ENCODE measurements around the gene NADSYN1. TPM values are rescaled to one million over a fixed set of nuclear protein-coding genes. Genes with fewer than 3 reads are reported as not detected.

NADSYN1 gene
- total RNA-seq, 4 donors from 2014 or later, result 21.6 to 62.0 (median 41.8) TPM

GRCh38 chr11:71502871-71503435 is 50.0 kb downstream of the NADSYN1 start:
- 85 to 100% methylated on average over 1 to 4 of the region's 15 CpGs for WGBS, 2 donors (ENCODE audit: low coverage in 1 of 2)
- no peaks in the 10 kb centered on the region for H3K27me3 ChIP-seq
- peaks cover 0 to 16% (median 0%) of the 10 kb centered on the region in 3 donors for H3K9me3 ChIP-seq
- TF ChIP-seq, protein P1, sequence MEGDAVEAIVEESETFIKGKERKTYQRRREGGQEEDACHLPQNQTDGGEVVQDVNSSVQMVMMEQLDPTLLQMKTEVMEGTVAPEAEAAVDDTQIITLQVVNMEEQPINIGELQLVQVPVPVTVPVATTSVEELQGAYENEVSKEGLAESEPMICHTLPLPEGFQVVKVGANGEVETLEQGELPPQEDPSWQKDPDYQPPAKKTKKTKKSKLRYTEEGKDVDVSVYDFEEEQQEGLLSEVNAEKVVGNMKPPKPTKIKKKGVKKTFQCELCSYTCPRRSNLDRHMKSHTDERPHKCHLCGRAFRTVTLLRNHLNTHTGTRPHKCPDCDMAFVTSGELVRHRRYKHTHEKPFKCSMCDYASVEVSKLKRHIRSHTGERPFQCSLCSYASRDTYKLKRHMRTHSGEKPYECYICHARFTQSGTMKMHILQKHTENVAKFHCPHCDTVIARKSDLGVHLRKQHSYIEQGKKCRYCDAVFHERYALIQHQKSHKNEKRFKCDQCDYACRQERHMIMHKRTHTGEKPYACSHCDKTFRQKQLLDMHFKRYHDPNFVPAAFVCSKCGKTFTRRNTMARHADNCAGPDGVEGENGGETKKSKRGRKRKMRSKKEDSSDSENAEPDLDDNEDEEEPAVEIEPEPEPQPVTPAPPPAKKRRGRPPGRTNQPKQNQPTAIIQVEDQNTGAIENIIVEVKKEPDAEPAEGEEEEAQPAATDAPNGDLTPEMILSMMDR (IDR thresholded peaks at IDR 0.05), result no peak
- no peak for TF ChIP-seq EP300 (IDR thresholded peaks at IDR 0.05)
- ATAC-seq, result no peak
- H3K4me3 ChIP-seq, result no peak overlapping the region
- H3K4me1 ChIP-seq, result no peaks in the 10 kb centered on the region
- peaks cover 0 to 90% of the 10 kb centered on the region in 2 donors for H3K36me3 ChIP-seq
- no peak overlapping the region for H3K27ac ChIP-seq

GRCh38 chr11:71504531-71504930 is 51.5 kb downstream of the NADSYN1 start:
- H3K36me3 ChIP-seq, result peaks cover 0 to 74% of the 10 kb centered on the region in 2 donors
- WGBS, 2 donors (ENCODE audit: low coverage in 1 of 2), result 63% methylated on average over 7 of the region's 10 CpGs; no CpG with 5 or more reads in 1 of the 2 donors

GRCh38 chr11:71505001-71505400 is 52.0 kb downstream of the NADSYN1 start:
- Histone ChIP-seq H3K4me3 (no peak overlapping the region), H3K4me1 (no peaks in the 10 kb centered on the region), H3K27ac (no peak overlapping the region), H3K9me3 (peaks cover 0 to 35% (median 0%) of the 10 kb centered on the region in 3 donors), H3K36me3 (peaks cover 0 to 70% of the 10 kb centered on the region in 2 donors), H3K27me3 (no peaks in the 10 kb centered on the region)
- WGBS, 2 donors (ENCODE audit: low coverage in 1 of 2), result 68 to 80% methylated on average over 2 of the region's 2 CpGs
- TF ChIP-seq EP300 (IDR thresholded peaks at IDR 0.05) (no peak), POLR2AphosphoS5 (IDR thresholded peaks at IDR 0.05) (no peak), POLR2A (IDR thresholded peaks at IDR 0.05) (no peak)
- TF ChIP-seq, protein P1 (IDR thresholded peaks at IDR 0.05), result no peak
- ATAC-seq, result no peak

More at GRCh38 chr11:71504531-71504930, 51.5 kb downstream of the NADSYN1 start:
- no peaks in the 10 kb centered on the region for H3K27me3 ChIP-seq
- H3K9me3 ChIP-seq, result peaks cover 0 to 30% (median 0%) of the 10 kb centered on the region in 3 donors
- H3K4me1 ChIP-seq, result no peaks in the 10 kb centered on the region
- H3K27ac ChIP-seq, result no peak overlapping the region
- H3K4me3 ChIP-seq, result no peak overlapping the region
- TF ChIP-seq EP300 (IDR thresholded peaks at IDR 0.05) (no peak), POLR2AphosphoS5 (IDR thresholded peaks at IDR 0.05) (no peak), POLR2A (IDR thresholded peaks at IDR 0.05) (no peak)
- TF ChIP-seq, protein P1 (IDR thresholded peaks at IDR 0.05), result no peak
- ATAC-seq, result no peak

DNA sequence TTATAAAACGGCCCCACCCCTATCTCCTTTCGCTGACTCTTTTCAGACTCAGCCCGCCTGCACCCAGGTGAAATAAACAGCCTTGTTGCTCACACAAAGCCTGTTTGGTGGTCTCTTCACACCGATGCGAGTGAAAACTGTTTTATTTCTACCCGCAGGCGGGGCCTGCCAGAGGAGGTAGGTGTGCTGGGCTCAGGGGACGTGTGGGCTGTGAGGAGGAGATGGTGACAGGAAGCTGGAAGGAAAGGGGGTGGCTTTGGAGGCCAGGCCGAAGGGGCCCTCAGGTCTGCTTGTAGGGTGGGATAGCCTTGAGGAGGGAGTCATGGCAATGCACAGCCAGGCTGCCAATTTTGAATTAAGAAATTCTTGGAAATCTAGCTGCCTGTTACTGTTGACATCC is 52.8 kb downstream of the NADSYN1 start:
- TF ChIP-seq EP300 (IDR thresholded peaks at IDR 0.05), result no peak
- TF ChIP-seq POLR2AphosphoS5 (IDR thresholded peaks at IDR 0.05), result no peak
- TF ChIP-seq POLR2A (IDR thresholded peaks at IDR 0.05), result no peak
- TF ChIP-seq, protein P1 (IDR thresholded peaks at IDR 0.05), result no peak
- Histone ChIP-seq H3K9me3 (peaks cover 0 to 43% (median 0%) of the 10 kb centered on the region in 3 donors), H3K36me3 (peaks cover 0 to 62% of the 10 kb centered on the region in 2 donors), H3K4me3 (no peak overlapping the region), H3K4me1 (no peaks in the 10 kb centered on the region), H3K27ac (no peak overlapping the region), H3K27me3 (no peaks in the 10 kb centered on the region)
- 78% methylated on average over 6 of the region's 9 CpGs; no CpG with 5 or more reads in 1 of the 2 donors for WGBS, 2 donors (ENCODE audit: low coverage in 1 of 2)
- ATAC-seq, result no peak

- H3K36me3 ChIP-seq, result peaks cover 0 to 49% of the 10 kb centered on the region in 2 donors
- no peaks in the 10 kb centered on the region for H3K4me1 ChIP-seq
- H3K27ac ChIP-seq, result no peak overlapping the region
- TF ChIP-seq EP300 (IDR thresholded peaks at IDR 0.05) (no peak), POLR2A (IDR thresholded peaks at IDR 0.05) (no peak), POLR2AphosphoS5 (IDR thresholded peaks at IDR 0.05) (no peak)
- TF ChIP-seq, protein P1 (IDR thresholded peaks at IDR 0.05), result no peak
- ATAC-seq, result no peak
- H3K27me3 ChIP-seq, result no peaks in the 10 kb centered on the region
- H3K9me3 ChIP-seq, result peaks cover 0 to 54% (median 0%) of the 10 kb centered on the region in 3 donors
- no peak overlapping the region for H3K4me3 ChIP-seq
- WGBS, 2 donors (ENCODE audit: low coverage in 1 of 2), result 82 to 93% methylated on average over 5 of the region's 5 CpGs
Observed at GRCh38 chr11:71507102-71507501, 54.1 kb downstream of the NADSYN1 start.

Data from gastroesophageal sphincter (tissue), 4 donors.